T-helper 1 cell (primary cell): ENCODE data around the gene VPS13A.
A peak's percentile ranks its signal among the peaks of the same experiment; 100 is the strongest.
"Not testable (repeated sequence)": the region's sequence is repeated elsewhere in the genome, so short reads cannot be mapped to it uniquely, and the experiment has no call there.

Source experiments
- DNase-seq, 5 donors: peaks; one replicate each; pipeline ENCODE4 v3.0.0-alpha.2; 2012 to 2020

The VPS13A gene

GRCh38 chr9:77426712-77427111, 249.4 kb downstream of the VPS13A start:
- no peak for DNase-seq

- no peak for DNase-seq
Observed at GRCh38 chr9:77427256-77427927, 250.1 kb downstream of the VPS13A start.

GRCh38 chr9:77429928-77430327, 252.6 kb downstream of the VPS13A start:
- no peak for DNase-seq

GRCh38 chr9:77432053-77432452, 254.7 kb downstream of the VPS13A start:
- DNase-seq: no peak

GRCh38 chr9:77433675-77434445, 256.5 kb downstream of the VPS13A start:
- peak in 3 of 5 donors; percentile 13 to 56 (median 32) for DNase-seq

GRCh38 chr9:77435277-77435676, 257.9 kb downstream of the VPS13A start:
- DNase-seq: no peak

- no peak for DNase-seq
Observed at GRCh38 chr9:77435688-77436087, 258.4 kb downstream of the VPS13A start.

GRCh38 chr9:77438653-77439052, 261.3 kb downstream of the VPS13A start:
- no peak for DNase-seq

- no peak for DNase-seq
Observed at GRCh38 chr9:77440057-77440456, 262.7 kb downstream of the VPS13A start.

- not testable (repeated sequence) for DNase-seq
Observed at GRCh38 chr9:77441124-77441523, 263.8 kb downstream of the VPS13A start.

- DNase-seq: no peak
Observed at GRCh38 chr9:77442436-77442835, 265.1 kb downstream of the VPS13A start.

GRCh38 chr9:77447646-77448045, 270.3 kb downstream of the VPS13A start:
- no peak for DNase-seq

- DNase-seq: no peak
Observed at GRCh38 chr9:77449240-77450084, 272.1 kb downstream of the VPS13A start.

- DNase-seq: no peak
Observed at GRCh38 chr9:77450085-77450475, 272.7 kb downstream of the VPS13A start.

GRCh38 chr9:77451507-77451906, 274.2 kb downstream of the VPS13A start:
- no peak for DNase-seq

- no peak for DNase-seq
Observed at GRCh38 chr9:77453825-77454647, 276.7 kb downstream of the VPS13A start.

- DNase-seq: no peak
Observed at GRCh38 chr9:77454663-77455062, 277.3 kb downstream of the VPS13A start.

GRCh38 chr9:77455312-77455927, 278.1 kb downstream of the VPS13A start:
- peak in 2 of 5 donors; percentile 17 to 47 for DNase-seq

GRCh38 chr9:77456829-77457437, 279.6 kb downstream of the VPS13A start:
- DNase-seq: peak; percentile 42 to 85 (median 58)

GRCh38 chr9:77457916-77458592, 280.7 kb downstream of the VPS13A start:
- peak in 4 of 5 donors; percentile 25 to 72 (median 40) for DNase-seq

GRCh38 chr9:77460938-77461337, 283.6 kb downstream of the VPS13A start:
- DNase-seq: no peak
